GM12874 (cell line): ENCODE data around the gene TIMM17B.

Experiments
- CTCF ChIP-seq: IDR thresholded peaks from 2 replicates; pipeline ENCODE4 v1.5.1; 2011; ENCODE audit warnings: low read depth, mild to moderate bottlenecking, control low read depth, low read length, moderate library complexity; ENCODE audit not compliant: insufficient read depth

The TIMM17B gene

GRCh38 chrX:48924270-48924669 lies 26.7 kb upstream of the TIMM17B start:
- no peak for TF ChIP-seq CTCF

DNA sequence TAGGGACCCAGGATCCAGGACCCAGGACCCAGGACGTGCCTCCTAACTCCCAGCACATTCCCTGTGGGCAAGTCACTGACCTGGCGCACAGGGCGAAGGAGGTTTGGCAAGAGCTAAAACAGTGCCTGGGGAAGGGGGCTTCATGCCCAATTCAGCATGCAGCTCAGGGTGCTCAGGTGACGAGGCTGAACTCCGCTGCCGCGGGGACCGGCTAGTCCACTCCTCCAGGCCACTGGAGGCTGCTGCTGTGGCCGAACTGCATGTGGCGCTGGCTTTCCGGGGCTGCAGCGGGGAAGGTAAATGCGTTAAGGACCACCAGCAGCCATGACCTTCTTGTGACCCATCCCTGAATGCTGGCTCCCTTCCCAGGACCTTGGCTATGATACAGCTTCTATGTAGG lies 26.2 kb upstream of the TIMM17B start:
- TF ChIP-seq CTCF = no peak

- TF ChIP-seq CTCF = no peak
Observed at GRCh38 chrX:48920718-48921104, 23.1 kb upstream of the TIMM17B start.

GRCh38 chrX:48919947-48920717 lies 22.6 kb upstream of the TIMM17B start:
- TF ChIP-seq CTCF = no peak

GRCh38 chrX:48919360-48919841 lies 21.8 kb upstream of the TIMM17B start:
- no peak for TF ChIP-seq CTCF

DNA sequence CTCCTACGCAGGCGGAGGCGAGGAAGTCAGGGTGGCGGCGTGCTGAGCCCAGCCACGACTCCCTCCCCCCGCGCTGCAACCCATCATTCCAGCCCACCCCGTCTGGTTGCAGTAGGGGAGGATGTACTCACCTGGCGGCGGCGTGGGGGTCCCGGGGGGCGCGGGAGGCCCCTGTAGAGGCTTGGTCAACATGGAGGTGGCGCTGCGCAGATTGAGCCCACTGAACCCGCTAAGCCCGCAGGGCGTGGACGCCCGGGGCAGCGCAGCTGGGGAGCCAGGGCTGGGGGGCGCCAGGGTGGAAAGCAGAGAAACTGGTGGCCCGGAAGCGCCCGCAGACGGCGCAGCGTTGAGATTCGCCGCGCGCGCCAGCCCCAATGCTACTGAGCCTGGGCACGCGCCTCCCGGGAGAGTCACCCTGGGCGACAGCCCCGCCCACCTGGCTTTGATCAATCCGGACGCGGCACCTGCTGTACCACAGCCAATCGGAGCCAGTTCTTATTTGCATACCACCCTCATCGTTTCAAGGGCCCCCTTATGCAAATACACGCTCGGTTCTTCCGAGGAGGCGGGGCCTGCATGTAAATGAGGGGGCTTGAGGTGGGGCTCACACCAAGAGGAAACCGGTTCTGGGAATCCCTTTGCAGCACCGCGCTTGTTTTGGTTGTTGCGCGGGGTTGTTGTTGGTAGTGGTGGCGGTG lies 21.2 kb upstream of the TIMM17B start, which contains the start of gene PIM2:
PIM2 (minus strand) TSS at position 382 of the 698 bp plus-strand sequence; CDS start at position 192, 190 bp downstream.
- no peak for TF ChIP-seq CTCF

DNA sequence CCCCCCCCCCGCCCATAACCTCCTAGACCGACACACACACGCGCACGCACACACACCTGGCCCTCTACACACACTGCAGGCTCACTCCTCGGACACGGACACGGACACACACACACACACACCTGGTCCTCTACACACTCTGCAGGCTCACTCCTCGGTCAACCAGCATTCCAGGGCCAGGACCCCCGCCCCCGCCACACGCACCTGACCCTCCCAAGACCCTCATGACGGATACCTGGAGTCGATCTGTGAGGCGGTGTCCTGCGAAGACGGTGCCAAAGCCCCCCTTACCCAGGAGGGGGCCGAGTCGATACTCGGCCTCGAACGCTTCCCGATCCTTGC lies 20.7 kb upstream of the TIMM17B start:
- no peak for TF ChIP-seq CTCF
